HuH-7.5 (cell line): ENCODE results near the gene IRX2.

ENCODE experiments used
- DNase-seq: peaks from one replicate; pipeline ENCODE4 v3.0.0; 2011; ENCODE audit warnings: low spot score

IRX2 gene

DNA sequence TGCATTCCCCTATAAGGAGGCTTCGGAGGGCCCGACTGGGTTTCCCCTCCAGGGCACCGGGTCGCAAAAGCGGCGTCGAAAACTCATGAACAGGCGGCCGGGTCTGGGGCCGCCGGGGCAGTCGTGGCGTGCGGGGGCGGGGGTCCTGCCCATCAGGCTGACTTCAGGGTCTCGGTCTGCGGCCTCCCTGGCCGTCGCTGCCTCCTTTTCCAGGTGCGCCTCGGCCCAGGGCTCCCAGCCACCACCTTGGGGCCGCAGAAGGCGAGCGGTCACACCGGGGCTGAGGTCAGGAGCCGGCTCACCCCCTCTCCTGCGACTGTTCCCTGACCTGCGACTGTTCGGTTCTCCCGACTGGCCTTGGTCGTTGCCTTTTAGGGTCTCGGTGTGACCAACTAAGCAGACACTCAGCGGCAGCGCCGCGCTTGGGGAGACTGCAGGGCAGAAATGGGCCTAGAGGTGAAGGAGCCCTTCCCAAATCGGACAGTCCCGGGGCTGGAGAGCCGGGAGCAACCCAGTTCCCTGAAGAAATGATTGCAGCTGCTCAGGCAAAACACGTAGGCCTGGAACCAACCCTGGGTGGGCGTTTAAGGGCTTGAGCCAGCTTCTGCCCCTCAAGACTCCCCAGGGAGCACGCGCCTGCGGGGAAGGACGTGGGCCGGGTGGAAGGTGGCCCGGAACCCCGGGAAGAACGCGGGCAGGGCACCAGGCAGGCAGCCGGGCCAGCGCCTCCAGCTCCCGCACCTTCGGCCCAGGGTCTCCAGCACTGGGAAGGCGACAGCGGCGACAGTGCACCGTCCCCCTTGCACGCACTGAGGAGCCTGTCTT lies 11.2 kb downstream of the IRX2 start:
- DNase-seq = no peak

DNA sequence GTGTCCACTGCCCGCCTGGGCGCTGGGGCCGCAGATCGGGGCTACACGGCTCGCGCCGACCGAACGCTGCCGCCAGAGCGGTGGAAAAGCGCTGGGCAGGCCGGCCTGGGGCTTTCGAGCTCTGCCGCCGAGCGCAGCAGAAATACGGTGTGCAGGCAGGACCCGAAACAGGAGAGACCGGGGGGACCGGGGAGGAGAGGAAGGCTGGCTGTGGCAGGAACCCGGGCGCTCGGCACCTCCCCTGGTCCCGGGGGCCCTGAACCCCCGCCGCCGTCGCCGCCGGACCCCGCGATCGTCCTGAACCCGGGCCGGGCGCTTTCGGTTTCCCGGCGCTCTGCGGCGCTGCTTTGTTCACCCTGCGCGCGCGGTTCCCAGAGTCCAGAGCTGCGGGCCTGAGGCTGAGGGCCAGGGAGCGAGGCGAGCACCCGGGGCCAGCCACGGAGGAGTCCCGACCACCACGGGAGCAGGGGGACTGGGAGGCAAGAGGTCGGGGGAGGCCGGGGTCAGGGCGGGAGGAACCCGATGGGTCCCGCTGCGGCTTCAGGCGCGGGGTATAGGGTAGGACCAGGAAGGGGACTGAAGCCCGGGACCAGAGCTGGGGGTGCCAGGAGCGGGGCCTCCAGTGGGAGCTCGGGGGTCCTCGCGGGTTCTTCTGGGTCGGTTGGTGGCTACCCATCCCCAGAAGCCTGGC lies 12.0 kb downstream of the IRX2 start:
- DNase-seq = no peak

DNA sequence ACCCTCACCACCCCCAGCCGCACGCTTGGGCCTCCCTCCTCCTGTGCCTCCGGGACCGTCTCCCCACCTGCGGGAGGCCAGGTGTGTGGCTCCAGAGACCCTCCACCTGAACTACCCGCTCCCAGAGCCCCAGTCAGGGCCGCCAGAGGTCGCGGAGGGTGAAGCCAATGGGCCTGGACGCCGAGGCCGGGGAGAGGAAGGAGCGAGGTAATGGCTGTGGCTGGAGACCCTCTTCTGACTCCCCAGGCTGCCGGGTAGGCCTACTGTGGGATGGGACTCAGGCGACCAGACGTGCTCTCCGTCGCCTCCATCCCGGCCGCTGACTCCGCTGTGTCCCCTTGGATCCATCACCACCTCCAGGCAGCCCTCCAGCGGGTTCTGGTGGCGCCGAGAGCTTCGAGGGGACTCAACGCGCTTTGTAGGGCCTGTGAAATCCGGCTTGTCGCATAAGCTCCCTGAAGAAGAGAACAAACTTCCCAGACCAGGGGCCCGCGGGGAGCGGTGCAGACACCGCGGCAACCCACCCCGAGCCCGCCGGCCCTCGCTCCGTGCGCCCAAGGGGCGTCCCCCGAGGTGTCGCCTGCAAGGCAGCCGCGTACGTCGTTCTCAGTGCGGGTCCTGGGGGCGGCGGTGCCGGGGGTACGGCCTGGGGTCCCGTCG lies 12.6 kb downstream of the IRX2 start:
- no peak for DNase-seq

DNA sequence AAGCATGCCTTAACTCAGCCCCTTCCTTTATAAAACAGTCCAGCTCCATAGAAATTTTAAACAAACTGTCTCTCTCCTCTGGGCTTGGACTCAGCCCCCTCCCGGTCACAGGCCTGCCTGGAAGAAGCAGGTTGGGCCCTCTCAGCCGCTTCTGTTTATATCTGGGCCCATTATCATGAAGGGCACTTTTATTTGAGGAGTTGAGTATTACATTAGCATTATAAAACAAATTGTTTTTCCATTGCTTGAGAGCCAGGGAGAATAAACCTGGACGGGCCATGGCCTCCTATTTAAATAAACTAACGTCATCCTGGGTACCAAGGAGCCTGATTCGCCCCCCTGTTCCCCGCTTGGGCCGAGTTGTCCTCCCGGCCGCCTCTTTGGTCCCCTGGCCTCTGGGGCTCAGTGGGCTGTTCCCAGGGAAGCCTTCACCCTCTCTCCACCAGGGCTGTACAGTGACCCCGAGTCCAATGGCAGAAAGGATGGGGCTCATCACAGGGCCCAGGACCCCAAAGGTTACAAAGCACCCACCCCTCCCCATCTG lies 13.2 kb downstream of the IRX2 start:
- DNase-seq = no peak

DNA sequence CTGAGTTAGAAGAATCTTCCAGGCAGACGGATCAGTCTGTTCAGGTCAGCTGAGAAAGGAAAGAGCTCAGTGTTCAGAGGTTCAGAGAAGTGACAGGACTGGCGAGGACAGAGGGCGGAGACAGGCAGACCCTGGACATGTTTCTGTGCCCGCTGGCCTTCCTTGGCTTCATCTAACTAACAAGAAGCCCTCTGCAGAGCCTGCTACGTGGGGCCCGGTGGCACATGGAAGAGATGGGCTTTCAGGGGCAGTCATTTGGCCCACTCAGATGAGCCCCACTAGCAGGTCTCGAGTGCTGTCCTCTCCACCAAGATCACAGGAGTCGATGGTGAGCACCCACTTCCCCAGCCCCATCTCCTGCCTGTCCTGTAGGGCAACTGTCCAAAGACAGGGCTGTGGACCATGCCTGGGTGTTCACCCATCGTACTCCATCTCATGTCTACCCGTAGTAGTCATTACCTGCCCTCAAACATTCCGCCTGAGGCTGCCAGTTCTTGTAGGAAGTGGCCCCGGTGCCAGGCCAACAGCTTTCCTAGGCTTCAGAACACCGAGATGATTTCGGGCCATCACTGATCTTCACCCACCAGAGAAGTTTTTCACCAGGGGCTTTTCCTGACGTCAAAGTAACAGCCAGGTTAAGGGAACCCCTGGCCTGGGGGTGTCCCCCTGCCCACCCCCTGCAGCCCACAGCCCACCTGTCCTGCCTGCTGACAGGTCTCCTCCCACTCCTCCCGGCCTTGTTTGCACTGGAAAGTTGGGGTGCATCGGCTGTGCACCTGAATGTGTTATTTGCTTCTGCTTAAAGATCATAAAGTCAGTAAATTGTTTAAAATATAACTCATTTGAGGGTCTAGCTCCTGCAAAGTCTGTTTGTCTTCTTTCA lies 14.0 kb downstream of the IRX2 start:
- DNase-seq = no peak

DNA sequence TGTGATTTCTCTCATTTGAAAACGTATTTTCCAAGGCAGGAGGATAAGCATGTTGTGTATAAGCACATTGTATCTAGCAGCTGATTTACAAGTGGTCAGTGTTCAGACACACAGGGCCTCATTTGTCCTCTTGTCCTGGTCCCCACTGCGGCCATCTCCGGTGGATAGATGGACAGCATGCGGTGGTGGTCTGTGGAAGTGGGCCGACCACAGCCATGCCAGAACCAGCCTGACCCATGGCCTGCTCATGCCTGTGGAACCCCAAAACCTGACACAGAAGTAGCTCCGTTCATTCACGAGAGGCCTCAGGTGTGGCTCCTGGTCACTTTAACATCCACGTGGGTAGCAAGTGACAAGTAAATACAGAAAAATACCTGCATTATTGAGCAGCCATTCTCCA lies 14.6 kb downstream of the IRX2 start:
- DNase-seq = no peak

DNA sequence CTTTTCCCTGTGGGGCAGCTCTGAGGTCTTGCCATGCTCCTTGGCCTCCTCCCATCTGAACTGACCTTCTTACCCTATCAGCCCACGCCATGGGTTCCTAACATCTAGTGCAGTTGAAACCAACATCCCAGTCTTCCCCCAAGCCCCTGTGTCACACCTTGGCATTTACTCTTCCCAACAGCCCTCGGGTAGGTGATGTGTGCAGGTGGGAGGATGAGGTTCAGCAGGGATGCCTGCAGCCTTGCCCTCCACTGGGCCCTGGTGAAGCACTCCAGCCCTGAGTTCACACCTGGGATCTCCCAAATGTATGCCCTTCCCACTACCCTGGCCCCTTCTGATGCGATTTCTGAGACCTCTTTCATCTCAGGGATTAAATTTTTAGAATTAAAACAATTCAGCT lies 15.5 kb downstream of the IRX2 start:
- DNase-seq = no peak

DNA sequence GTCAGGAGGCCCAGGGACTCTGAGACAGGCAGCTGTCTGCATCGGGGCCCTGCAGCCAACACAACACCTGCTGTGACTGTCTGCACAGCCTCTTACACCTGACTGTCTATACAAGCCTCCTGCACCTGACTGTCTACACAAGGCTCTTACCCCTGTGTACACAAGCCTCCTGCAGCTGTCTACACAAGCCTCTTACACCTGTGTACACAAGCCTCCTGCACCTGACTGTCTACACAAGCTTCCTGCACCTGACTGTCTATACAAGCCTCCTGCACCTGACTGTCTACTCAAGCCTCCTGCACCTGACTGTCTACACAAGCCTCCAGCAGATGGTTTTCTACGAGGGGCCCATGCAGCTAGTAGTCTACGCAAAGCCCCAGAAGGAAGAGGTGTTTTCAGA lies 18.6 kb downstream of the IRX2 start:
- DNase-seq = no peak

DNA sequence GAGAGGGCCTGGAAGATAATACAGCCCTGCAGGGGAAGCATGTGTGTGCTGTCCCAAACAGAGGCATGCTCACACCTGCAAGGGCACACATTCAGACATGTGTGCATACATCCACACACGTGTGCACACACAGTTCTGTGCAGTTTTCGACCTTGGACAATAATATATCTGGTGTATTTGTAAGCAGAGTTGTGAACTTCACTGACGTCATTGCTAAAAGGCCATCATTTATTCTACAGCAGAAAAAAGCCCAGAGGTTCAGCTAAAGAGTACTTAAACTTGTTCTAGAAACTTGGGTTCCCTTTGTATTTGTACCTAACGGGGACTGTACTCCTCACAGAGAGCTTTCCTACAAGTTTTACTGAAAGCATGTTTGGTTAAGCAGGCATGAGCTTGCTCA lies 19.5 kb downstream of the IRX2 start:
- DNase-seq = no peak

DNA sequence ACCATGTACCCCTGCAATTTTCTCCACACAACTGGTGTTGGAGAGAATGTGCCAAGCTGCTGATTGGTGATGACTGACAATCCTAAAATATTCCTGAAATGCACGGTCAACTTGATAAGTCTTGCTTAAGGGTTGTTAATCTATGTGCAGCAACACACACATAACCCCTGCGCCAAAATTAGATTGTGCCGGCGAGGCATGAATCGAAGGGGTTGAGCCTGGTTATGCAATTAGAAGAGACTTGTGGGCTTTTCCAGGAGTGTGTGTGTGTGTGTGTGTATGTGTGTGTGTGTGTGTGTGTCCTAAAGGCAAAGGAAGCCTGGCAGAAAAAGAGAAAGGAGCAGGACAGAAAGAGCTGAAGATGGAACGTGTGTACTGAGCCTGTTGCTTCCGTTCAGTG lies 22.3 kb downstream of the IRX2 start:
- no peak for DNase-seq

DNA sequence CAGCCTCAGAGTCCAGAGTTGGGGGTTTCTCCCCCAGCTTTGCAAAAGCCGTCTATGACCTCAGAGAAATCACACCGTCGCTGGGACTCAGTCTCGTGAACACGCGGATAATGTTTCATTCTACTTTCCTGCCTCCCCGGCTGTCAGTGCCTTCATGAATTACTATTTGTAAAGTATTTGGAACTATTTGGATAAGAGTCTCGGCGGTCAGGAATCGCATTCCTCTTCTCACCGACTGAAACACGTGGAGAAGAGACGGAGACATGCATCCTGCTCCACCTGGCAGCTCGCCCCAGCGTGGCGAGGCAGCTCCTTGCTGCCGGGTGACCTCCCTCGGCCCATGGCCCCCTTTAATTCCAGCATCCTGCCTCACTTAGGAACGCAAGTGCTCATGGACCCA lies 23.9 kb downstream of the IRX2 start:
- no peak for DNase-seq

DNA sequence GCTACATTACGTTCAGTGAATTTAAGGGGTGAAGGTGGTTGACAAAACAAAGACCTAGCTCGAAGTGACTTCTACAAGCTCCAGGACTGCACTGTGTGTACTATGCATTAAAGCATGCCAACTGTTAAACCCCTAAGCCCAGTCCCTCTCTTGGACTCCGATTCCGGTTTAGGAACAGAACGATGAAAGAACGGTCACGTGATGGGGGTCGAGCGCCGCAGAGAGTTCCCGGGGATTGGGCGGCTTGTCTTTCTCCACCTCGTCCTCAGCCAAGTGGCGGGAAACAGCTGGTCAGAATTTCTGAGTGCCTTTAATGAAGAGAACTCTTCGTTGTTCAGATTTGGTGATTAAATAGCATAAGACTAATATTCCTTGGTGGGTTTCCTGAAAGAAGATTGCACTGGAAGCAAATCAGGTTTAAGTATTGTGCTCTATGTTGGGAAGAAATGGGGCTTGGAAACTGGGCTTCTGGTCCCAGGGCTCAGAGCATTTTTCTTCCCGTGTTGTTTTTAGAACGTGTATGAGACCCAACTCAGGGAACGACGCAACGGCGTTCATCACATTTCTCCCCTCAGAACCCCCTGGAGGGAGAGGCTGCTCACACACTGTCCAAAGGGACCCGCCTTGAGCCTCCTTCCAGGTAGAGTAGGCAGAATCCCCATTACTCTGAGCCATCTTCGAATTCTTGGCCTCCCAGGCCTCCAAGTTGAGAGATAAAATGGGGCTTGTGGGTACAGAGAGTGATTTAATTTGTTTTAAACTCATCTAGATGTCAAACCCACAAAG lies 25.3 kb downstream of the IRX2 start:
- no peak for DNase-seq

DNA sequence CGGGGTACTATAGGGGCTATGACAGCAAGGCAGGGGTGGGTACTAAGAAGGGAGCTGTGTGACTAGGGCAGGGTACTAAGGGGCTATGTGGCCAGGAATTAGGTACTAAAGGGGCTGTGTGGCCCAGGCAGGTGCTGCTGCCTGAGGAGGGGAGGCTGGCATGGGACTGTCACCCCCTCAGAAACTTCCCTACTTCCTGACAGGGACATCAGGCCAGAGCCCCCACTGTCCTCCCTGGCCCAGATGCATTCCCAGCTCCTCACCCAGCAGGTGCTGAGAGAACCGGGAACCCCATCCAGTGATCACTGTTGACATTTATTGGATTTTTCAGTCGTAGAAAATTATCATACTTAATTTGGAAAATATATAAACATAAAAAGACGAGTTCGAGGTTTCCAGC lies 26.6 kb downstream of the IRX2 start:
- DNase-seq = no peak

DNA sequence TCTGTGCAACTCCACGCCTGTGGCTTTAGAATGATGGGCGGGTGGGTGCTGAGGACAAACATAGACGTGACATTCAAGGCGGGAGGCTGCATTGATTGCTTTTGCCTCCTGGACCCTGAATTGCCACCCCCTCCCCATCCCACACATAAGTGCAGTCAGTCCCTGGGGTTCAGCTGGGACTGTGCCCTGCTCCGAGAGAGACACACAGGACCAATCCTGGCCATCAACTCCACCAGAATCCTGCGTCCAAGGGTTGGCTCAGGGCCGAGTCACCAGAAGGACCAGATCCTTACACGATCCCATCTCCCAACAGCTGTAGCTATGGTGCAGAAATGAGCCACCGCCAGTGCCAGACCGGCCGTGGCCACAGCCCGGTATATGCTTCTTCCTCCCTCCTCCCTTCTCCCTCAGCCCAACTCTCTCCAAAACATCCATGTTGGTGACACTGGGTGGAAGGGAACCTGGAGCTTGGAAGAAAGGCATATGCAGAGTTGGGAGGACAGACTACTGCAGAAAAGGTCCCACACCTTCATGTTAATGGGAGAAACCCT lies 27.4 kb downstream of the IRX2 start:
- DNase-seq = no peak

DNA sequence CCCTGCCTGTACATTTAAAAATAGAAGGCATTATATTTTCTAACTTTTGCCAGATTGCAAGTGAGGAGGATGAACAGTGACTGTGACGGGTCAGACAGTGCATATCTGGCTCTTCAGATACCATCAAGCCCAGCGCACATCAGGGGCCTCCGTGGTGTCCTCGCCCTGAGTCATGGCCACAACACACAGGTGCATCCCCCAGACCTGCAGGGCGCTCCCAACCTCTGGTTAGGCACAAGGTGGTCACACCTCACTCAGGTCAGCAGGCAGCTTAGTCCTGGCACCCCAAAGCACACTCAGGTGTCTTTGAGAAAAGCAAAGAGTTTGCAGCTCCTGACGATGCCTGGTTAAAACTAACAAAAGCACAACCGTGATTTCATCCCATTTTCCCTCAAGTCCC lies 28.6 kb downstream of the IRX2 start:
- no peak for DNase-seq

DNA sequence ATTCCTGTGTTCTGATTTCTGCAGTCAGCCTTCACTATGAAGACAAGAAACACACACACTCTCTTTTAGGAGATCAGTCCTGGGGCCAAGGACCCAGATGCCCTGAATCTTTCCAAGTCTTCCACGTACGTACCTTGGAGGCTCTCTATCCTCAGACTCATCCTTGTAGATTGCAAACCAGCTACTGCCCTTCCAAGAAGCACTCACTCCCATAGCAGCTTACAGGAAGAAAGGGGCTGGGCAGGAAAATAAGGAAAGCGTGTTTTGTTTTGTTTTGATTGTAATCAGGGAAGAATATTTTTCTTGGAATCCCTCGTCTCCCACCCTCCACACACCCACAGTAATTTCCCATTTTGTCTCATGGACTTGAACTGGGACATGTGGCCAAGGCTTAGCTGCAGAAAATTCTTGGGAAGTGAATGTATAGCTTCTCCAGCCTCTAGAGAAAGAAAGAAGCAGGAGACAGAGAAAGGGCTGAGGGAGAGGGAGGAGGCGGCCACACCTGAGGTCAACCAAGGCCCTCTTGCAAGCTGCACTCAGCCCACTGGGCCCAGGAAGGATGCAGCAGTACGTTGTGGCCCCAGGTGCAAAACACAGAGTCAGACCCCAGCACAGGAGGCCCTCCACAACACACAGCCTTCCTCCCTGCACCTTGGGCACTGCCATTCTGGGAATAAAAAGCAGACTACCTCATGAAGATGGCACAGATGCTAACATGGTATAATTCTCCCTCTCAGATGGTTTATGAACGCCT lies 29.9 kb downstream of the IRX2 start:
- no peak for DNase-seq

DNA sequence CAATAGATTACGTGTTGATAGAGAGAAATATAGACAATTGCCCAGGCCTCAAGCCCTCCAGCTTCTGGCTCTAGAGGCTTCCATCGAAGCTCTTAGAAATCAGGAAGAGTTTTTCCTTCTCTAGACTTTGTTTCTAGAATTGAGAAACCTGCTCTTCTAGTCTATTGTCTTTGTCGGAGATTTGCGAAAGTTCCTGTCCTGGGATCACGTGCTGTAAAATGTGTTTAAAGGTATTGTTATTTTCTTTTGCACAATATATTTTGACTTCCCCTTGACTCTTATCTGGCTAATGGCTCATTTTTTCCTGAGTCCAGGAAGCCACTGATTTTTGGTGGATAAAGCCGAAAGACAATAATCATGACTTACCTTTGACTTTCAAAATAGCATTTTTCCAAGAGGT lies 32.1 kb downstream of the IRX2 start:
- DNase-seq = no peak

DNA sequence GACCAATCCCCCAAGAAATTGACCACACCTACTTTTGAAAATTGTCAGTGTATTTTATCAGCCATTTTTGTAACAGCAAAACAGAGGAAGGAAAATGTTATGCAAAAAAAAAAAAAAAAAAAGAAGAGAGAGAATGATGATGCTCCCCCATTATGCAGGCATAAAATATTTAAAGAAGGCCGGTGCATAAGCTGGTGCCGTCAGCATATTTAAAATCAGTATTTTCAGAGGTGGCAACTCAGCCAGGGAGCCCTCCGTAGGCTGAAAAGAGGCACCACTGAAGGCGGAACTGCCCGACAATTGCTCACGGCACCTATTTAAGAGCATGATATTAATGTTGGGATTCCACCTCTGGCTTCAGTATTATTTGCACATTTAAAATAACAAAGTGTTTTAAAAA lies 33.4 kb downstream of the IRX2 start:
- DNase-seq = no peak

DNA sequence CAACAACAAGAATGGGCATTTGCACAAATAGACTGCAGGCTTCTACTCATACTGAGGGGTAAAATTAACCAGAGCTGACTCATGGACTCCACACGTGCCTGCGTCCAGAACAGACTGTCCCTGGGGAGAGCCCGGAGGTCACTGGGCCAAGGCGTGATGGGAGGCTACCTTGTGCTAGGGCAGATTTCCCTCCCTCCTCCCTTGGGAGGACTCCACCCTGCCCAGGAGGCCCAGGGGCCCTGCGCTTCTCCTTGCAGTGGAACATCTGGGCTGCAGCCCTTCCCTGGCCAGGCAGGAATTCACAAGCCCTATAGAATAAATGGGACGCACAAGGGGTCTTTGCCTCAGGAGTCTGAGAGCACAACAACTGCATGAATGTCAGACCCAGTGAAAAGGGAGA lies 35.6 kb downstream of the IRX2 start:
- DNase-seq = no peak

DNA sequence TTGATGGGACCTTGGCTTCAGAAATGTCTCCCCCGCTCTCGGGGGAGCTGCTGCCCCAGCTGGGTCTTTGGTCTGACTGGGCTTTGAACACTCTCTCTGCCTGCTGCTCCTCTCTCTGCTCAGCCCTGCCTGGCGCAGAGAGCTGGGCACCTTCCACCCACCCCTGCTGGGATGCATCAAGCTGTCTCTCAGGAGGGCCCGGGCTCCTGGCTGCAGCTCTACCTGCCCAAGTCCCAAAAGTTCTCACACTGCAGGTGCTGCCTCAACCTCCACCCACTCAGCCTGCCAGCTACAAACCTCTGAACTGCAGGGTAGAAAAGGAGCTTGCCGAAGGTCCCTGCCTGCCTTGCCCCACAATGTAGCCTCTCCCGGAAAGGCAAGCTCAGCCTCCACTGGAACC lies 36.7 kb downstream of the IRX2 start:
- DNase-seq = no peak
